Uterus (tissue), 4 donors: ENCODE measurements around the gene GPM6B. TPM values are rescaled to one million over a fixed set of nuclear protein-coding genes. Genes with fewer than 3 reads are reported as not detected.

Experiments
- DNase-seq, 2 donors: peaks; one replicate each; pipeline ENCODE4 v3.0.0-alpha.2; 2019 to 2020
- H3K27ac ChIP-seq, 2 donors: fragments of 200-600 bp; sonication (generic); 1 replicate in 1 of 2; 2 replicates in 1 of 2; pipeline ENCODE4 v1.5.1; 2016 to 2018
- H3K27me3 ChIP-seq, 2 donors: fragments of 200-600 bp; sonication (generic); one replicate each; pipeline ENCODE4 v1.5.1; 2018 to 2019; ENCODE audit warnings: control low read depth in 1 of 2
- H3K36me3 ChIP-seq, 2 donors: fragments of 200-600 bp; sonication (generic); one replicate each; pipeline ENCODE4 v1.5.1; 2019; ENCODE audit warnings: control low read depth in 1 of 2
- H3K4me1 ChIP-seq, 2 donors: fragments of 200-600 bp; sonication (generic); one replicate each; pipeline ENCODE4 v1.5.1; 2018 to 2019; ENCODE audit warnings: control low read depth in 1 of 2
- H3K4me3 ChIP-seq, 2 donors: fragments of 200-600 bp; sonication (generic); 1 replicate in 1 of 2; 2 replicates in 1 of 2; pipeline ENCODE4 v1.5.1; 2018 to 2019; ENCODE audit warnings: mild to moderate bottlenecking in 1 of 2
- H3K9me3 ChIP-seq, 2 donors: fragments of 200-600 bp; sonication (generic); one replicate each; pipeline ENCODE4 v1.5.1; 2019; ENCODE audit warnings: control low read depth in 1 of 2
- CTCF ChIP-seq, 4 experiments: fragments of 200-600 bp in 2 of 4; fragments of 450-650 bp in 2 of 4; sonication (generic) in 2 of 4; IDR thresholded peaks; one replicate each; pipeline ENCODE4 v1.5.1; 2016 to 2019; ENCODE audit warnings: antibody characterized with exemption in 4 of 4, mild to moderate bottlenecking in 2 of 4, moderate library complexity in 1 of 4
- POLR2A ChIP-seq, 2 donors: fragments of 450-650 bp; IDR thresholded peaks; one replicate each; pipeline ENCODE4 v1.6.1; 2016; ENCODE audit warnings: antibody characterized with exemption in 2 of 2, mild to moderate bottlenecking in 1 of 2, moderate library complexity in 1 of 2
- intact Hi-C: fragments of 100-400 bp; cut with DNase I; formaldehyde crosslinking; loops from one replicate; pipeline ENCODE4 v1.15.1; 2023; ENCODE audit warnings: low total_unique reads
- total RNA-seq, 4 donors: library from RNA; depleted of rRNA in 3 of 4; stranded (reverse); fragments of >200 nt in 3 of 4; gene quantifications; one replicate each; pipeline versions ENCODE4 v1.1.0 to v1.2.4, GENCODE V29; 2014 to 2023
- donor health status: DM: yes; HTN: yes; CAD: no.

The GPM6B gene
- total RNA-seq, 4 donors from 2014 or later = 0.59 to 44.1 (median 4.3) TPM

- Histone ChIP-seq H3K9me3 (no peaks in the 10 kb centered on the region), H3K4me1 (no peaks in the 10 kb centered on the region), H3K27me3 (no peaks in the 10 kb centered on the region), H3K4me3 (no peak overlapping the region), H3K27ac (no peak overlapping the region), H3K36me3 (peaks cover 0 to 2% of the 10 kb centered on the region in 2 donors)
- intact Hi-C loops = no loop called here
- DNase-seq = no peak
- TF ChIP-seq POLR2A (IDR thresholded peaks at IDR 0.05) (no peak), CTCF (IDR thresholded peaks at IDR 0.05) (no peak)
These were observed 60.5 kb downstream of the GPM6B start for GRCh38 chrX:13756381-13756780.

- no peak overlapping the region for H3K27ac ChIP-seq
- H3K4me1 ChIP-seq = no peaks in the 10 kb centered on the region
- no peaks in the 10 kb centered on the region for H3K27me3 ChIP-seq
- peaks cover 0 to 2% of the 10 kb centered on the region in 2 donors for H3K36me3 ChIP-seq
- no peak for DNase-seq
- TF ChIP-seq CTCF (IDR thresholded peaks at IDR 0.05) (no peak), POLR2A (IDR thresholded peaks at IDR 0.05) (no peak)
- H3K9me3 ChIP-seq = no peaks in the 10 kb centered on the region
- no peak overlapping the region for H3K4me3 ChIP-seq
- intact Hi-C loops = no loop called here
These were observed 61.6 kb downstream of the GPM6B start for GRCh38 chrX:13755254-13755653.

GRCh38 chrX:13754765-13755164, 62.1 kb downstream of the GPM6B start:
- intact Hi-C loops = no loop called here
- Histone ChIP-seq H3K27me3 (no peaks in the 10 kb centered on the region), H3K9me3 (no peaks in the 10 kb centered on the region), H3K27ac (no peak overlapping the region), H3K4me1 (no peaks in the 10 kb centered on the region), H3K4me3 (no peak overlapping the region), H3K36me3 (peaks cover 0 to 2% of the 10 kb centered on the region in 2 donors)
- DNase-seq = no peak
- no peak for TF ChIP-seq CTCF (IDR thresholded peaks at IDR 0.05)

DNA sequence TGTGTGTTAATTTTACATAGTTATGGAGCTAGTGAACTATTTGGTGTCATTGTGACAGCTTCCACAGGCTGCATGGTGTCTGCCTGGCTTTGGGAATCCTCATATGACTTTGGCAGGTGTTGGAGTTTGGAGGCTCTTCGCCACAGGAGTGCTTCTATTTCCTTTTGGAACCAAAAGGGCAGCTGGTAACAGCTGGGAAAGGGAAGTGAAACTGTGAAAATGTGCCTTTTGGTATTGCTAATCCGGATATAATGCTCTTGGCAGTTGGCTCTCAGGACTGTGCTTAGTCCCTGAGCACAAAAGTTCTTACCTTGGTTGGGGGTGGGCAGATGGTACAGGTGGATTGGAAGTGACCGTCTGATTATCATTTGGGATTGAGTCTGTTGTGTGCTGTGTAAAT, 64.2 kb downstream of the GPM6B start:
- intact Hi-C loops = no loop called here
- no peak for TF ChIP-seq CTCF (IDR thresholded peaks at IDR 0.05)
- TF ChIP-seq POLR2A (IDR thresholded peaks at IDR 0.05) = no peak

GRCh38 chrX:13752141-13752540, 64.8 kb downstream of the GPM6B start:
- intact Hi-C loops = no loop called here
- peaks cover 0 to 2% of the 10 kb centered on the region in 2 donors for H3K36me3 ChIP-seq
- DNase-seq = no peak
- H3K27me3 ChIP-seq = no peaks in the 10 kb centered on the region
- H3K27ac ChIP-seq = no peak overlapping the region
- no peak overlapping the region for H3K4me3 ChIP-seq
- no peaks in the 10 kb centered on the region for H3K4me1 ChIP-seq
- H3K9me3 ChIP-seq = no peaks in the 10 kb centered on the region
- TF ChIP-seq POLR2A (IDR thresholded peaks at IDR 0.05) (no peak), CTCF (IDR thresholded peaks at IDR 0.05) (no peak)

More for the DNA sequence above, 64.2 kb downstream of the GPM6B start:
- H3K36me3 ChIP-seq = peaks cover 0 to 2% of the 10 kb centered on the region in 2 donors
- H3K27ac ChIP-seq = no peak overlapping the region
- DNase-seq = no peak
- no peaks in the 10 kb centered on the region for H3K4me1 ChIP-seq
- no peak overlapping the region for H3K4me3 ChIP-seq
- no peaks in the 10 kb centered on the region for H3K27me3 ChIP-seq
- no peaks in the 10 kb centered on the region for H3K9me3 ChIP-seq
